HG02763 (cell line): ENCODE data around the gene SPDYE16.
A peak's percentile ranks its signal among the peaks of the same experiment; 100 is the strongest.
"Not testable (repeated sequence)": the region's sequence is repeated elsewhere in the genome, so short reads cannot be mapped to it uniquely, and the experiment has no call there.

Source experiments
- ATAC-seq: cut with Tn5 transposase; IDR thresholded peaks from one replicate; pipeline ENCODE4 v1.9.1; 2021; ENCODE audit warnings: mild to moderate bottlenecking, moderate library complexity; ENCODE audit not compliant: unreplicated experiment

SPDYE16 gene

GRCh38 chr7:76551992-76552391 lies 8.9 kb upstream of the SPDYE16 start:
- ATAC-seq: not testable (repeated sequence)

- ATAC-seq: not testable (repeated sequence)
Measured at GRCh38 chr7:76549855-76550248, 6.8 kb upstream of the SPDYE16 start.

- ATAC-seq: peak; percentile 99
Measured at GRCh38 chr7:76549025-76549854, 6.1 kb upstream of the SPDYE16 start.

- ATAC-seq: not testable (repeated sequence)
Measured at GRCh38 chr7:76531643-76532042, 11.5 kb downstream of the SPDYE16 start.

GRCh38 chr7:76526183-76526582 lies 16.9 kb downstream of the SPDYE16 start:
- ATAC-seq: not testable (repeated sequence)

GRCh38 chr7:76516932-76517331 lies 26.2 kb downstream of the SPDYE16 start:
- not testable (repeated sequence) for ATAC-seq

- ATAC-seq: no peak
Measured at GRCh38 chr7:76515999-76516443, 27.1 kb downstream of the SPDYE16 start.

GRCh38 chr7:76514926-76515771 lies 27.9 kb downstream of the SPDYE16 start:
- ATAC-seq: no peak

GRCh38 chr7:76513817-76514799 lies 29.0 kb downstream of the SPDYE16 start:
- ATAC-seq: no peak

- no peak for ATAC-seq
Measured at GRCh38 chr7:76512941-76513816, 29.9 kb downstream of the SPDYE16 start.

- not testable (repeated sequence) for ATAC-seq
Measured at GRCh38 chr7:76511911-76512885, 30.9 kb downstream of the SPDYE16 start.

- ATAC-seq: not testable (repeated sequence)
Measured at GRCh38 chr7:76511200-76511910, 31.7 kb downstream of the SPDYE16 start.

- ATAC-seq: no peak
Measured at GRCh38 chr7:76509931-76510877, 32.9 kb downstream of the SPDYE16 start, which contains the start of gene UPK3B. Gene UPK3B (plus strand): TSS chr7:76510552. CDS start chr7:76510653, 101 bp downstream.

- ATAC-seq: no peak
Measured at GRCh38 chr7:76507723-76508406, 35.2 kb downstream of the SPDYE16 start.

- not testable (repeated sequence) for ATAC-seq
Measured at GRCh38 chr7:76506643-76507042, 36.5 kb downstream of the SPDYE16 start.

- no peak for ATAC-seq
Measured at GRCh38 chr7:76506081-76506440, 37.0 kb downstream of the SPDYE16 start.
